ENCODE data around the gene FAM107B. TPM values are rescaled to one million over a fixed set of nuclear protein-coding genes. Genes with fewer than 3 reads are reported as not detected.

The FAM107B gene
- total and polyA plus RNA-seq, 2 experiments from 2014 or later: 11.0 to 17.6 TPM

GRCh38 chr10:14731875-14732512 lies 42.7 kb downstream of the FAM107B start:
- DNase-seq (ENCODE audit: low spot score): no peak
- Histone ChIP-seq H3K9me2 (ENCODE audit: insufficient read depth) (no peaks in the 10 kb centered on the region), H3K4me2 (no peak overlapping the region), H3K4me3 (no peak overlapping the region), H2AFZ (no peak overlapping the region), H4K20me1 (replicated peaks; ENCODE audit: insufficient read depth) (no peaks in the 10 kb centered on the region), H3K36me3 (ENCODE audit: insufficient read depth) (no peaks in the 10 kb centered on the region), H3K4me1 (ENCODE audit: insufficient read depth) (no peaks in the 10 kb centered on the region), H3K79me2 (replicated peaks; ENCODE audit: insufficient read depth) (no peaks in the 10 kb centered on the region), H3F3A (replicated peaks; ENCODE audit: low read depth) (no peaks in the 10 kb centered on the region), H3K27ac (ENCODE audit: low read depth) (no peak overlapping the region), H3K27me3 (ENCODE audit: insufficient read depth) (no peaks in the 10 kb centered on the region)
- Mint-ChIP-seq H3K27me3 (ENCODE audit: insufficient read depth, low read depth, poor library complexity) (no peaks in the 10 kb centered on the region), H3K36me3 (ENCODE audit: low read depth) (no peaks in the 10 kb centered on the region), H3K9me3 (peaks cover 11% of the 10 kb centered on the region; the same call in 2 of the 3 replicates), H3K27ac (no peak overlapping the region), H3K4me3 (no peak overlapping the region), H3K4me1 (no peaks in the 10 kb centered on the region)
- no peak for ATAC-seq
- no peak for TF ChIP-seq POLR2AphosphoS5 (IDR thresholded peaks at IDR 0.05; ENCODE audit: low read depth)
- no peak for TF ChIP-seq ZNF114 (CRISPR knock-in tag; IDR thresholded peaks at IDR 0.05)
- TF ChIP-seq EZH2 (IDR thresholded peaks at IDR 0.05; ENCODE audit: low read depth, unreplicated experiment): no peak
- no peak for TF ChIP-seq REST (IDR thresholded peaks at IDR 0.05; ENCODE audit: unreplicated experiment)
- no peak for TF ChIP-seq ETS1 (IDR thresholded peaks at IDR 0.05)
- no peak for TF ChIP-seq ZNF331 (CRISPR knock-in tag; IDR thresholded peaks at IDR 0.05; ENCODE audit: low read depth)
- TF ChIP-seq CTCF (conservative IDR thresholded peaks at IDR 0.05; ENCODE audit: low read depth in 2 of 2): no peak
- no peak for TF ChIP-seq JUNB (IDR thresholded peaks at IDR 0.05; ENCODE audit: unreplicated experiment)
- TF ChIP-seq STAT1 (IDR thresholded peaks at IDR 0.05; ENCODE audit: unreplicated experiment): no peak
- no peak for TF ChIP-seq ZNF462 (CRISPR knock-in tag; IDR thresholded peaks at IDR 0.05)
- TF ChIP-seq EZH2phosphoT487 (IDR thresholded peaks at IDR 0.05; ENCODE audit: unreplicated experiment): no peak
- TF ChIP-seq NANOG (IDR thresholded peaks at IDR 0.05; ENCODE audit: borderline replicate concordance): no peak
- no peak for TF ChIP-seq CREB1 (CRISPR knock-in tag; IDR thresholded peaks at IDR 0.05; ENCODE audit: low read depth)

All from GM23338 (cell line).